ENCODE data around the gene NEK11.

DNA sequence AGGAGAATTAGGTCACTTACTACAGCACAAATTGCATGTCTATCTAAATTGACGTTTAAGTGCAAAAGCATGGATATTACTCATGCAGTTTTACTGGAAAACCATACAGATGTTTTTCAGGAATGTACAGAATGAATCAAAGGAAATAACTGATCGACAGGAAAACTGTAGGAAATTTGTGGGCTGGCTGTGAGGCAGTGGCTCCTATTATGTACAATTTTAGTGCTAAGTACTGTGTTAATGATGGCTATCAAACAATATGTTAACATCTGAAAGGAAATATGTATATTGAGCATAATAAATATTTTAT lies 361.8 kb downstream of the NEK11 start:
- TF ChIP-seq, protein P1, sequence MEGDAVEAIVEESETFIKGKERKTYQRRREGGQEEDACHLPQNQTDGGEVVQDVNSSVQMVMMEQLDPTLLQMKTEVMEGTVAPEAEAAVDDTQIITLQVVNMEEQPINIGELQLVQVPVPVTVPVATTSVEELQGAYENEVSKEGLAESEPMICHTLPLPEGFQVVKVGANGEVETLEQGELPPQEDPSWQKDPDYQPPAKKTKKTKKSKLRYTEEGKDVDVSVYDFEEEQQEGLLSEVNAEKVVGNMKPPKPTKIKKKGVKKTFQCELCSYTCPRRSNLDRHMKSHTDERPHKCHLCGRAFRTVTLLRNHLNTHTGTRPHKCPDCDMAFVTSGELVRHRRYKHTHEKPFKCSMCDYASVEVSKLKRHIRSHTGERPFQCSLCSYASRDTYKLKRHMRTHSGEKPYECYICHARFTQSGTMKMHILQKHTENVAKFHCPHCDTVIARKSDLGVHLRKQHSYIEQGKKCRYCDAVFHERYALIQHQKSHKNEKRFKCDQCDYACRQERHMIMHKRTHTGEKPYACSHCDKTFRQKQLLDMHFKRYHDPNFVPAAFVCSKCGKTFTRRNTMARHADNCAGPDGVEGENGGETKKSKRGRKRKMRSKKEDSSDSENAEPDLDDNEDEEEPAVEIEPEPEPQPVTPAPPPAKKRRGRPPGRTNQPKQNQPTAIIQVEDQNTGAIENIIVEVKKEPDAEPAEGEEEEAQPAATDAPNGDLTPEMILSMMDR (IDR thresholded peaks at IDR 0.05), result no peak
- TF ChIP-seq POLR2A (IDR thresholded peaks at IDR 0.05), result no peak
